GM19043 (cell line): ENCODE data around the gene ZNF668.
A peak's percentile ranks its signal among the peaks of the same experiment; 100 is the strongest.
"Not testable (repeated sequence)": the region's sequence is repeated elsewhere in the genome, so short reads cannot be mapped to it uniquely, and the experiment has no call there.

Experiments
- ATAC-seq: cut with Tn5 transposase; IDR thresholded peaks from one replicate; pipeline ENCODE4 v1.9.1; 2021; ENCODE audit warnings: low read depth; ENCODE audit not compliant: unreplicated experiment

The ZNF668 gene

GRCh38 chr16:31100876-31101641 is 27.0 kb upstream of the ZNF668 start:
- ATAC-seq = not testable (repeated sequence)

- ATAC-seq = no peak
Observed at GRCh38 chr16:31099860-31100638, 26.0 kb upstream of the ZNF668 start.

- peak; percentile 81 for ATAC-seq
Observed at GRCh38 chr16:31094424-31095120, 20.5 kb upstream of the ZNF668 start, which contains the start of gene VKORC1. Gene VKORC1 (minus strand): TSS chr16:31094797. CDS start chr16:31094729, 68 bp downstream.

- no peak for ATAC-seq
Observed at GRCh38 chr16:31094088-31094423, 20.0 kb upstream of the ZNF668 start.

GRCh38 chr16:31093132-31093703 is 19.2 kb upstream of the ZNF668 start:
- no peak for ATAC-seq

- no peak for ATAC-seq
Observed at GRCh38 chr16:31092330-31092729, 18.3 kb upstream of the ZNF668 start.

- ATAC-seq = no peak
Observed at GRCh38 chr16:31090540-31090939, 16.5 kb upstream of the ZNF668 start.

- no peak for ATAC-seq
Observed at GRCh38 chr16:31089199-31089598, 15.2 kb upstream of the ZNF668 start.

- ATAC-seq = no peak
Observed at GRCh38 chr16:31088459-31089183, 14.6 kb upstream of the ZNF668 start, which contains the start of gene PRSS53. Gene PRSS53 (minus strand): TSS chr16:31088943. CDS start chr16:31088809, 134 bp downstream.

- ATAC-seq = no peak
Observed at GRCh38 chr16:31087971-31088370, 13.9 kb upstream of the ZNF668 start.

- ATAC-seq = no peak
Observed at GRCh38 chr16:31087481-31087880, 13.4 kb upstream of the ZNF668 start.

GRCh38 chr16:31086629-31086906 is 12.5 kb upstream of the ZNF668 start:
- ATAC-seq = no peak

- ATAC-seq = no peak
Observed at GRCh38 chr16:31085873-31086628, 12.0 kb upstream of the ZNF668 start.

- ATAC-seq = no peak
Observed at GRCh38 chr16:31085411-31085810, 11.4 kb upstream of the ZNF668 start.

- ATAC-seq = no peak
Observed at GRCh38 chr16:31084584-31085302, 10.7 kb upstream of the ZNF668 start.

GRCh38 chr16:31083981-31084380 is 9.9 kb upstream of the ZNF668 start:
- no peak for ATAC-seq

GRCh38 chr16:31083556-31083955 is 9.5 kb upstream of the ZNF668 start:
- no peak for ATAC-seq

GRCh38 chr16:31083081-31083480 is 9.0 kb upstream of the ZNF668 start:
- no peak for ATAC-seq
